Activated CD4-positive, CD25-positive, alpha-beta regulatory T cell (primary cell): ENCODE measurements around the gene DLGAP5.

Source experiments
- DNase-seq, 4 experiments: peaks; one replicate each; lab custom pipeline; 2025; lab: John Stamatoyannopoulos, UW

The DLGAP5 gene

DNA sequence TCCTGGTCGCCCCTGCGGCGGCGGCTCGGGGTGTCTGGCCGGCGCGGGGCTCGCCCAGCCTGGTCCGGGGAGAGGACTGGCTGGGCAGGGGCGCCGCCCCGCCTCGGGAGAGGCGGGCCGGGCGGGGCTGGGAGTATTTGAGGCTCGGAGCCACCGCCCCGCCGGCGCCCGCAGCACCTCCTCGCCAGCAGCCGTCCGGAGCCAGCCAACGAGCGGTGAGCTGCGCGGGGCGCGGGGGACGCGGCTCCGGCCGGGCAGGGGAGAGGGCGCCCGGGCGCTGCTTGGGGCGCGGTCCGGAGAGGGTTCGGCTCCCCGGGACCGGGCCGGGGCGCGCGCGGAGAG, 62.3 kb downstream of the DLGAP5 start, which contains the start of gene LGALS3:
Gene LGALS3 (plus strand): TSS at position 167 of the 342 bp plus-strand sequence. CDS start 8,122 bp downstream, outside the sequence.
- DNase-seq, result peak in 3 of 4 experiments; percentile 4 to 23 (median 13)

DNA sequence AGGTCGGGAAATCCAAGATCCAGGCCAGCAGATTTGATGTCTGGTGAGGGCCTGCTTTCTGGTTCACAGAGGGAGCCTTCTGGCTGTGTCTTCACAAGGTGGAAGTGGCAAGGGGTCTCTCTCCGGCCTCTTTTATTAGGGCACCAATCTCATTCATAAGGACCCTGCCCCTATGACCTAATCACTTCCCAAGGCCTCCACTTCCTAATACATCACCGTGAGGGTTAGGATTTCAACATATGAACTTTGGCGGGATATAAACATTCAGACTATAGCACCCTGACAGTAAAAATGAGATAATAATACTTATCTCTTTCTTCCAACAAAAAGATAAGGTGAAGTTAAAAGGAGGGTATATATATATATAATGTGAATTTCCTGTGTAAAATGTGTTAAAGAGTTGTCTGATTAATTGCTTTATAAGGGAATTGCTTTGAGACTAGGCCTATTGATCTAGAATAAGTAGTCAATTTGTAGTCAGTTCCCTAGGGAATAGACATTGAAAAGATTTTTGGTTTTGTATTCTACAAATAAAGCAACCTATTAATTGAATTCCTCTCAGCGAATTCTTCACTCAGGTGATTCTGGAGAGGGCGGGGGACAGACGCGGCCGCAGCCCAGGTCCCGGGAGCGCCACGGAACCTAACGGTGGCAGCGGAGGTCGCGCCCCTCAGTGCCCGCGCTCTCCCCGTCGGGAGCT, 62.8 kb downstream of the DLGAP5 start:
- no peak for DNase-seq

DNA sequence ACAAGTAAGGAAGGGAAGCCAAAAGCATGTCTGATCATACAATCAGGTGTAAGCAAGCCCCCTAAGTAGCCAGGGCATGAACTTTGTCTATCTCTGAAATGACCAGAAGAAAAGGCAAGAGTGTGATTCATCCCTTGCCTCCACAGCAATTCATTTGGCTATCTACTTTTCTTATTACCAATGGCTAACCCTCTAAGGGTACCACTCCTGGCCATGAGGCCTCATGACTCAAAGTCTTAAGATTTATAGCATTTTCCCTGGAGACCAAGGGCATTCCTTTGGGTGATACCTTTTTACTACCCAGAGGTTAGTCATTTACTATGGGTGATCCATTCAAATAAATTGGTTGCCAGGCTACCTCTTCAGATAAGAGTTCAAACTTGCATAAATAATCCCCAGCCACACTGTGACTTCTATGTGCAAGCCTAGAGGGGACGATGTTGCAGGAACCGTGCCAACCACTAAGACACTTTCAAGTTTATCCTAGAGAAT, 63.9 kb downstream of the DLGAP5 start:
- DNase-seq, result no peak

GRCh38 chr14:55126932-55127459, 64.4 kb downstream of the DLGAP5 start:
- no peak for DNase-seq

DNA sequence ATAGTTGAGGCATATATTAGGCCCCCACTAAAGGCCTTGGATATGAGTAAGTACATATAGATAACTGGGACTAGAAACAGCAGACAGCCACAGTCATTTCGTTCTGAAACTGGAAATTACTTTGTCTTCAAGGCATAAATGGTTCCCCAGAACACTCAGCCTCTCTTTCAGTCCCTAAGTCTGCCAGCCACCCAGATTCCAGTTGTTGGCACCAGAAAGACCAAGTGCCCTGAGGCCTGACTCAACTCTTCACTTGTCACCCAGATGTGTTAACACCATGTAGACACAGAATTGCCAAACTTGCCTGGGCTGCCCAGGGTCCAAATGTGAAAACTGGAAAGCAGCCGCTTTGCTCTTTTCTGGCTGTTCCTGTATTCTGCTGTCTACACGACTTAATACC, 65.4 kb downstream of the DLGAP5 start:
- DNase-seq, result no peak

GRCh38 chr14:55125403-55125802, 66.0 kb downstream of the DLGAP5 start:
- no peak for DNase-seq

DNA sequence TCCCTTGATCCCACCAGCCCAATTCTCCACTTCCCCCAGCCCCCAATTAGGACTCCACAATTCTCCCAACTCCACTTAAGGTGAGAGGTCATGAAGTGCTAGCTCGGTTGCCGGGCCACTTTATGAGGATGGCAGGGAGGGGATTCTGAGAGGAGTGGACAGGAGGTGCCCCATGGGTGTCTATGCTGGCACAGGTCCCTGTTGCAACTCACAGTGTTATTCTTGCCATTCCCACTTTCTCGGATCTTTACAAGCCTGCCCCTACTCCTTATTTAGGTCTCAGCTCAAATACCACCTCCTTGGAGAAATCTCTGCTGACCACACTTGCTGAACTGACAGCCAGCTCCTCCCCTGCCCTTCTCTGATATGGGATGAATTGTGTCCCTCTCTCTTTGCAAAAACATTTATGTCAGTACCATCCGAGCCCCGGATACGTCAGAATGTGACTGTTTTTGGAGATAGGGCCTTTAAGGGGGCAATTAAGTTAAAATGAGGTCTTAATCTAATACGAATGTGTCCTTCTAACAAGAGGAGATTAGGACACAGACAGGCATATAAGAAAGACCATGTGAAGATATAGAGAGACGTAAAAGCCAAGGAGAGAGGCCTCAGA, 66.5 kb downstream of the DLGAP5 start:
- DNase-seq, result no peak

- DNase-seq, result no peak
Measured at GRCh38 chr14:55123852-55124639, 67.3 kb downstream of the DLGAP5 start.

DNA sequence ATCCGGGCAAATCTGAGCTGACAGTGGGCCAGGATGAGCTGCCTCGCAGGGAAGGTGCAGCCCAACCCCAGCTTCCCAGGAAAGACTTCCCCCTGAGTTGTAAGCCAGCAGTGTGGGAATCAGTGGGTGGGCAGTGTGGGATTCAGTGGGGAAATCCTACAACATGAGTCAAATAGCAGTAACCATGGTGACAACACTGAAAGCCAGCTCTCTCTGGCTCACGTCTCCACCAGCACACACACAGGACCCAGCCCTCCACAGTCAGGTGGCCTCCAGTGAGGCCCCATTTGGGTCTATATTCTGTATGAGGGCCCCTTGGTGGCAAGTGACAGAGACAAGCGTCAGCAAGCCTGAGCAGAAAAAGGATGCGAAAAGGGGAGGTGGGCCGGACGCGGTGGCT, 68.3 kb downstream of the DLGAP5 start:
- DNase-seq, result no peak

GRCh38 chr14:55122440-55122986, 68.9 kb downstream of the DLGAP5 start:
- DNase-seq, result no peak

DNA sequence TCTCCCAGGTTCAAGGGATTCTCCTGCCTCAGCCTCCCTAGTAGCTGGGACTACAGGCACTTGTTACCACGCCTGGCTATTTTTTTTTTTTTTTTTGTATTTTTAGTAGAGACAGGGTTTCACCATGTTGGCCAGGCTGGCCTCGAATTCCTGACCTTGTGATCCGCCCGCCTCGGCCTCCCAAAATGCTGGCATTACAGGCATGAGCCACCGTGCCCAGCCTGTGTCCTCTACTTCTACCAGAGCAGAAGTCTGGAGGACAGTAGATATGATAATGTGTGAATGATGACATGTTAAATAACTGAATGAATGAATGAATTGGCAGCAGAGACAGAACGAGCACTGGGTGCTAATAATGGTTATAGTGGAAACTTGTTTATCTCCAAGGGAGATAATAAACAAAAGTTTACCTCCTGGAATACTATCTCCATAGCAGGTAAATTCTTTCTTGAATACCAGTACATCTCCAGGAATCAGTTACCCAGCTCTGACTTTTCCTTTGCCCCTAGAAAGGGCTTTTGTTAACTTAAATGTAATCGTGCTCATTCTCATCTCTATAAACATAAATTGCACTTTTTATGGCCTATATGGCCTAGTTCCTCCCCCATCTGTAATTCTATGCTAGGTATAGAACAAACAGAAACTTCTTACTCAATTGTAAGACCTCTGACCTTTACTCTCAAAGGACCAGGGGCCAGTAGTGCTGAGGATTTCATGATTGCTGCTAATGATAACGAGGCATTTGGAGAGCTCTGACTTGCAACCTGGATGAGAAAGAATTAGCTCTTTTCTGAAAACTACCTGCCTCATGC, 69.6 kb downstream of the DLGAP5 start:
- no peak for DNase-seq

DNA sequence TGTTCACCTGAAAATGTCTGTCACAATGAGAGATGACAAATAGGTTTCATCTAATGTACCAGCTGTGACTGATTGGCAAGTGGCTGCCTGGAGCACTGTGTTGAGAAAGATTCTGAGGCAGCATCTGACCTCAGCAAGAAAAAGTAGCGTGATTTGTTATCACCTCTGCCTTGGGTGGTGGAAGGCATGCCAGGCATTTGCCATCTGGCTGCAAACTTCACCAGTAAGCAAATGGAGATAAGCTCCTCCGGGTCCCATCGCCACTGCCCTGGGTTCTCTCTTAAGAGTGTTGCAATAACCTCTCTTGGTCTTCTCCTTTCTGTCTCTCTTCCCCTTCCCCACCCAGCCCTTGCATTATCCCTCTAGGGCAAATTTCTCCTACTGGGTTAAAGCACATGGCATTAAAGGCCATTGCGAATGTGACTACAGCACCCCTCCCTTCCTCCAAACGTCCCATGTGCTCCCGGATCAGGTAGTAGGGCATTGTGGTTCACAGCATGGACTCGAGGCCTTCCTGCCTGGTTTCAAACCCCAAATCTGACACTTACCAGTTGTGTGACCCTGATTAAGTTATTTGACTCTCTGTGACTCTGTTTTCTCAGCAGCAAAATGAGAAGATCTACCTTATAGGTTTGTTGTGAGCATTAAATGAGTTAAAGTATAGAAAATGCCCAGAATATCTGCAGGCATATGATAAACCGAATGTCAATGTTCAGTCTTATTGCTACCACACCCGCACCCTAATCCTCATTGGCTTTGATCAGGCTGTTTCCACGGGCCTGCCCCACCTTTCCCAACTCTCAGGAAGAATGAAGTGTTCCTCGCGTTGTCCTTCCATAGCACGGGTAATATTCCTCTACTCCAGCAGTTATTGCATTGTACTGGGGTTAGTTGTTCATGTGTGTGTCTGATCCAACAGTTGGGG, 70.6 kb downstream of the DLGAP5 start:
- DNase-seq, result no peak

- DNase-seq, result no peak
Measured at GRCh38 chr14:55118761-55119160, 72.6 kb downstream of the DLGAP5 start.

- no peak for DNase-seq
Measured at GRCh38 chr14:55117803-55118441, 73.5 kb downstream of the DLGAP5 start.

DNA sequence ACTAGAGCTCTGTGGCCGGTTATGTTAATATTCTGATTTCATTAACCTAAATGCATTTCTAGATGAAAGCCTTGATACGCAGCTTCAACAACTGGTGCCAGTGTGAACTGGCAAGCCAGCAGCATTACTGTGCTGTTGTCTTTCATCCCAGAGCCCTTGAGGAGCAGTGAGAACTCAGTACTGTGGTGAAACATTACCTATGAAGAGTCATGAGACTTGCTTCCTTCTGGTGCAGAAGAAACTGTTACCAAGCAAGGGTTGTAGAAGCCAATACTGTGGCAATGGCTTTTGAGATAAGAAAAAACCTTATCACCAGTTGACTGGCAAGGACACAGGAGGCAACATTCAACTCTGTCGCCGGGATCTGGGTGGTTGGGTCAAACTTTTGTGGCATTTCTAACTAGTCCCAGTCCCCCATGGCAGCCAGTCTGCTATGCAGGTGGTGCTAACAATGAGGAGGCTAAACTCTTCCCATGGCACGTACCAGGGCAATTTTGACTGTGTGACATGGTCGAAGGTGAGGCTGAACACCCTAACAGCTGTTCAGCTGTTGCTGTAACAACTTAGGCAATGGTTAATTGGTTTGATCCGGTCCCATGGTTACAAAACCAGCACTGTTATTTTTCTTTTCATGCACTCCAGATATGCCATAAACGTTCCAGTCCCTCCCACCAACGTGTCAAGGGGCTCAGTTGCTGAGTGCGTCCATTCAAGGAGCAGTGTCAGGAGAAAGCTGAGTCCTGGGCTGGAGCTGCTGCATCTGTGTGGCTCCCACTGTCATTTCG, 74.9 kb downstream of the DLGAP5 start:
- DNase-seq, result no peak

GRCh38 chr14:55115861-55116245, 75.5 kb downstream of the DLGAP5 start:
- DNase-seq, result no peak

DNA sequence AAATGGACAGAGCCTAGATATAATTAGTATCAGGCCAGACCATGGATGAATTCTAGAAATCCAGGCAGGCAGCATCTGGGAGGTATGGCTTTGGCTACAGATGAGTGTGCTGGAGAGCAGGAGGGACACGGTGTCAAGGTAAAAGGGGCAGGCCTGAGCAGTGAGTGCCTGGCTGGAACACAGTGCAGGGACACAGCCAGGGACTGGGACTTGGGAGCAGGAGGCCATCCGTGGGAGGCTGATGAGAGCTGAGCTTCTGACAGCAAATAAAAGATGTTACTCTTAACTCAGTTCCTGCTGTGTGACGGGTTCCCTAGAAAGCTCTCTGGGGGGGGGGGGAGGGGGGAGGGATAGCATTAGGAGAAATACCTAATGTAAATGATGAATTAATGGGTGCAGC, 75.9 kb downstream of the DLGAP5 start:
- no peak for DNase-seq

DNA sequence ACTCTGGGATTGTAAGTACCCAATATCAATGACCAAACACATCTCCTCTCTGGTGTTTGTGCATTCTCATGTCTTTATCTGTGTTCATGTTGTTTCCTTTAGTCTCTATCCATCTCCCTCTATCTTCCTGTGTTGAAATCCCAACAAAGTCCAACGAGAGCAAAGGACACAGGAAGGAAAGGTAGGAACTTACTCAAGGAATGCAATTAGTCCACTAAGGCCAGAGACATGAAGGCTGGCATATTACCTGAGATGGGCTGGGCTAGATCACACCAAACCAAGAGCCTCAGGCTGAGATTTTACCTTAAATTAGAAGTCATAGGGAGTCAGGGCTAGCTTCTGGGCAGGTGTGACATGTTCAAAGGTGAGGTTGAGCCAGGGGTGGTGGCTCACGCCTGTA, 76.7 kb downstream of the DLGAP5 start:
- DNase-seq, result no peak

DNA sequence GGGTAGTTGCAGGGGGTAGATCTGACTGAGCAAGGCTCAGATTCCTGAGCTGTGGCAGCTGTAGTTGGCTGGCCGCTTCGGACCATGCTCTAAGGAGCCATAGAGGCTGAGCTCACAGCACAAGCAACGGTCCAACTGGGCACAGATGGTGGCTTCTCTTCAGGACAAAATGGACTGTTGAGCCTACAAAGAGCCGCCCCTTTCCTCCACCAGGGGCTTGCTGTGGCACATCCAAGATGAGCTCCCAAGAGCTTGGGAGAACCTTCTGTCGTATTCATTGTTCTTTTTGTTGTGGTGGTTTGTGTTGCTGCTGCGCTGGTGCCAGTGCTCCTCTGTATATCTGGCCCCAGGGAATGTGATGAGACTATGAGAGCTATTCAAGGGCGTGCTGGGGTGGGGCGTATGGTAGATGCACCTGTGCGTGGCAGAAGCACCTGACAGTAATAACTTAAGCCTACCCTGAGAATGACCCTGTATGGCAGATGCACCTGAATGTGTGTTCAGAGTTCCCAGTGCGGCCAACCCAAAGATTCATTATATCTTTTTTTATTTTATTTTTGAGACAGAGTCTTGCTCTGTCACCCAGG, 80.2 kb downstream of the DLGAP5 start:
- no peak for DNase-seq
